Karpas-422 (cell line): ENCODE data around the gene AHSP. TPM values are rescaled to one million over a fixed set of nuclear protein-coding genes. Genes with fewer than 3 reads are reported as not detected.
"Not testable (repeated sequence)": the region's sequence is repeated elsewhere in the genome, so short reads cannot be mapped to it uniquely, and the experiment has no call there.

Experiments used
- DNase-seq: peaks from one replicate; pipeline ENCODE4 v3.0.0-alpha.2; 2015
- H2AFZ ChIP-seq: fragments of 200-600 bp; sonication (generic); 2 replicates; pipeline ENCODE4 v1.6.1; 2014; ENCODE audit warnings: antibody characterized with exemption, low read length, mixed read lengths
- H3K27ac ChIP-seq: fragments of 200-600 bp; sonication (generic); 2 replicates; pipeline ENCODE4 v1.5.1; 2014; ENCODE audit warnings: mild to moderate bottlenecking, low read length, moderate library complexity
- H3K27me3 ChIP-seq: fragments of 200-600 bp; sonication (generic); 2 replicates; pipeline ENCODE4 v1.6.1; 2014; ENCODE audit warnings: low read length, mixed read lengths
- H3K36me3 ChIP-seq: fragments of 200-600 bp; sonication (generic); 2 replicates; pipeline ENCODE4 v1.6.1; 2014; ENCODE audit warnings: low read length, mixed read lengths; ENCODE audit not compliant: insufficient read depth
- H3K4me1 ChIP-seq: fragments of 200-600 bp; sonication (generic); 2 replicates; pipeline ENCODE4 v1.6.1; 2014; ENCODE audit warnings: mild to moderate bottlenecking, low read length, mixed read lengths
- H3K4me2 ChIP-seq: fragments of 200-600 bp; sonication (generic); 2 replicates; pipeline ENCODE4 v1.6.1; 2014; ENCODE audit warnings: low read length, low read depth, mild to moderate bottlenecking; ENCODE audit not compliant: poor library complexity, severe bottlenecking
- H3K4me3 ChIP-seq: fragments of 200-600 bp; sonication (generic); 2 replicates; pipeline ENCODE4 v1.5.1; 2014; ENCODE audit warnings: mild to moderate bottlenecking, antibody characterized with exemption, low read length, mixed read lengths
- H3K79me2 ChIP-seq: fragments of 200-600 bp; sonication (generic); 2 replicates; pipeline ENCODE4 v1.6.1; 2014; ENCODE audit warnings: mild to moderate bottlenecking, low read length, mixed read lengths
- H3K9ac ChIP-seq: fragments of 200-600 bp; sonication (generic); 2 replicates; pipeline ENCODE4 v1.6.0; 2014; ENCODE audit warnings: low read length
- H3K9me2 ChIP-seq: fragments of 200-600 bp; sonication (generic), shearing (Covaris generic); replicated peaks from 2 replicates; pipeline ENCODE4 v1.6.0; 2014; ENCODE audit warnings: mild to moderate bottlenecking, low read length, moderate library complexity; ENCODE audit not compliant: insufficient read depth
- H3K9me3 ChIP-seq: fragments of 300-700, 200-600 bp; sonication (generic); 2 replicates; pipeline ENCODE4 v1.6.1; 2014; ENCODE audit warnings: low read length, mixed read lengths
- H4K20me1 ChIP-seq: fragments of 200-600 bp; sonication (generic); 2 replicates; pipeline ENCODE4 v1.6.1; 2014; ENCODE audit warnings: mild to moderate bottlenecking, antibody characterized with exemption, low read length, low read depth; ENCODE audit not compliant: insufficient read depth
- total RNA-seq: library from RNA; depleted of rRNA; stranded (reverse); fragments of >200 nt; shearing (Covaris generic); gene quantifications from 2 replicates; pipeline ENCODE4 v1.2.3, GENCODE V29; 2014; ENCODE audit warnings: low replicate concordance

The AHSP gene
- total RNA-seq, 1 experiment from 2014 or later = not detected

- Histone ChIP-seq H3K4me2 (no peak overlapping the region), H3K36me3 (no peaks in the 10 kb centered on the region; the same call in 1 of the 2 replicates), H3K79me2 (no peaks in the 10 kb centered on the region), H3K4me1 (no peaks in the 10 kb centered on the region), H3K9me2 (no peaks in the 10 kb centered on the region), H2AFZ (no peak overlapping the region), H3K9me3 (no peaks in the 10 kb centered on the region), H3K27ac (no peak overlapping the region), H4K20me1 (no peaks in the 10 kb centered on the region), H3K4me3 (no peak overlapping the region), H3K9ac (no peak overlapping the region), H3K27me3 (no peaks in the 10 kb centered on the region)
- no peak for DNase-seq
Observed at GRCh38 chr16:31493506-31494125, 34.1 kb upstream of the AHSP start.

GRCh38 chr16:31496670-31497069 lies 31.0 kb upstream of the AHSP start:
- Histone ChIP-seq H4K20me1 (no peaks in the 10 kb centered on the region), H2AFZ (no peak overlapping the region), H3K4me1 (no peaks in the 10 kb centered on the region), H3K36me3 (peaks cover 7% of the 10 kb centered on the region), H3K9me2 (no peaks in the 10 kb centered on the region), H3K9ac (no peak overlapping the region), H3K27ac (no peak overlapping the region), H3K27me3 (no peaks in the 10 kb centered on the region), H3K79me2 (no peaks in the 10 kb centered on the region), H3K9me3 (no peaks in the 10 kb centered on the region), H3K4me2 (no peak overlapping the region), H3K4me3 (no peak overlapping the region)
- no peak for DNase-seq

- peaks cover 7% of the 10 kb centered on the region; the same call in 1 of the 2 replicates for H3K36me3 ChIP-seq
- H2AFZ ChIP-seq = no peak overlapping the region
- no peak overlapping the region for H3K9ac ChIP-seq
- H3K27me3 ChIP-seq = no peaks in the 10 kb centered on the region
- no peak for DNase-seq
- H4K20me1 ChIP-seq = no peaks in the 10 kb centered on the region
- no peaks in the 10 kb centered on the region for H3K9me3 ChIP-seq
- no peaks in the 10 kb centered on the region for H3K9me2 ChIP-seq
- no peak overlapping the region for H3K27ac ChIP-seq
- no peak overlapping the region for H3K4me3 ChIP-seq
- H3K4me1 ChIP-seq = no peaks in the 10 kb centered on the region
- H3K79me2 ChIP-seq = no peaks in the 10 kb centered on the region
- H3K4me2 ChIP-seq = no peak overlapping the region
Observed at GRCh38 chr16:31498493-31498892, 29.2 kb upstream of the AHSP start.

- Histone ChIP-seq H3K9ac (no peak overlapping the region), H3K36me3 (peaks cover 7% of the 10 kb centered on the region; the same call in 1 of the 2 replicates), H3K79me2 (no peaks in the 10 kb centered on the region), H3K27me3 (no peaks in the 10 kb centered on the region), H3K4me2 (no peak overlapping the region), H3K4me1 (no peaks in the 10 kb centered on the region), H4K20me1 (no peaks in the 10 kb centered on the region), H3K9me2 (no peaks in the 10 kb centered on the region), H3K9me3 (no peaks in the 10 kb centered on the region), H3K27ac (no peak overlapping the region), H2AFZ (no peak overlapping the region), H3K4me3 (no peak overlapping the region)
- no peak for DNase-seq
Observed at GRCh38 chr16:31499928-31500327, 27.8 kb upstream of the AHSP start.

GRCh38 chr16:31501226-31501965 lies 26.3 kb upstream of the AHSP start:
- Histone ChIP-seq H3K9me2 (no peaks in the 10 kb centered on the region), H3K27me3 (no peaks in the 10 kb centered on the region), H3K4me3 (no peak overlapping the region), H3K4me2 (no peak overlapping the region), H2AFZ (no peak overlapping the region), H3K9ac (no peak overlapping the region), H4K20me1 (no peaks in the 10 kb centered on the region), H3K79me2 (peaks cover 9% of the 10 kb centered on the region), H3K9me3 (no peaks in the 10 kb centered on the region), H3K27ac (no peak overlapping the region), H3K36me3 (peaks cover 7% of the 10 kb centered on the region; the same call in 1 of the 2 replicates), H3K4me1 (peaks cover 8% of the 10 kb centered on the region)
- DNase-seq = no peak

- Histone ChIP-seq H2AFZ (no peak overlapping the region), H3K9ac (no peak overlapping the region), H3K4me3 (no peak overlapping the region), H3K79me2 (peaks cover 14% of the 10 kb centered on the region), H3K9me2 (no peaks in the 10 kb centered on the region), H3K4me1 (peaks cover 14% of the 10 kb centered on the region), H4K20me1 (no peaks in the 10 kb centered on the region), H3K4me2 (no peak overlapping the region), H3K27me3 (no peaks in the 10 kb centered on the region), H3K9me3 (no peaks in the 10 kb centered on the region), H3K36me3 (peaks cover 7% of the 10 kb centered on the region; the same call in 1 of the 2 replicates), H3K27ac (no peak overlapping the region)
- DNase-seq = no peak
Observed at GRCh38 chr16:31501966-31502348, 25.7 kb upstream of the AHSP start.

GRCh38 chr16:31502981-31503380 lies 24.7 kb upstream of the AHSP start:
- DNase-seq = no peak

GRCh38 chr16:31503555-31503954 lies 24.1 kb upstream of the AHSP start:
- H2AFZ ChIP-seq, H3K27ac ChIP-seq, H3K9me3 ChIP-seq, DNase-seq, H4K20me1 ChIP-seq, H3K27me3 ChIP-seq, H3K36me3 ChIP-seq, H3K4me2 ChIP-seq, H3K9me2 ChIP-seq, H3K4me3 ChIP-seq, H3K9ac ChIP-seq: not testable (repeated sequence)
- Histone ChIP-seq H3K4me1 (peaks cover 18% of the 10 kb centered on the region), H3K79me2 (peaks cover 28% of the 10 kb centered on the region)

More at GRCh38 chr16:31502981-31503380, 24.7 kb upstream of the AHSP start:
- H3K9me2 ChIP-seq = no peaks in the 10 kb centered on the region
- H3K4me1 ChIP-seq = peaks cover 18% of the 10 kb centered on the region
- peaks cover 7% of the 10 kb centered on the region; the same call in 1 of the 2 replicates for H3K36me3 ChIP-seq
- H3K27ac ChIP-seq = no peak overlapping the region
- H3K4me3 ChIP-seq = no peak overlapping the region
- H2AFZ ChIP-seq = no peak overlapping the region
- no peaks in the 10 kb centered on the region for H3K27me3 ChIP-seq
- H3K9me3 ChIP-seq = no peaks in the 10 kb centered on the region
- H3K4me2 ChIP-seq = no peak overlapping the region
- no peak overlapping the region for H3K9ac ChIP-seq
- no peaks in the 10 kb centered on the region for H4K20me1 ChIP-seq
- peaks cover 24% of the 10 kb centered on the region for H3K79me2 ChIP-seq
